AG09319 (cell line): ENCODE data around the gene GADD45A.
A peak's percentile ranks its signal among the peaks of the same experiment; 100 is the strongest.
"Not testable (repeated sequence)": the region's sequence is repeated elsewhere in the genome, so short reads cannot be mapped to it uniquely, and the experiment has no call there.

Experiments
- DNase-seq: peaks from one replicate; pipeline ENCODE4 v3.0.0-alpha.2; 2010; ENCODE audit warnings: low read depth; ENCODE audit errors: extremely low read depth
- TF ChIP-seq, protein P1 (sequence below): IDR thresholded peaks from 2 replicates; pipeline ENCODE4 v1.5.1; 2011; ENCODE audit warnings: low read depth, mild to moderate bottlenecking, inconsistent platforms, low read length, moderate library complexity

Gene GADD45A

DNA sequence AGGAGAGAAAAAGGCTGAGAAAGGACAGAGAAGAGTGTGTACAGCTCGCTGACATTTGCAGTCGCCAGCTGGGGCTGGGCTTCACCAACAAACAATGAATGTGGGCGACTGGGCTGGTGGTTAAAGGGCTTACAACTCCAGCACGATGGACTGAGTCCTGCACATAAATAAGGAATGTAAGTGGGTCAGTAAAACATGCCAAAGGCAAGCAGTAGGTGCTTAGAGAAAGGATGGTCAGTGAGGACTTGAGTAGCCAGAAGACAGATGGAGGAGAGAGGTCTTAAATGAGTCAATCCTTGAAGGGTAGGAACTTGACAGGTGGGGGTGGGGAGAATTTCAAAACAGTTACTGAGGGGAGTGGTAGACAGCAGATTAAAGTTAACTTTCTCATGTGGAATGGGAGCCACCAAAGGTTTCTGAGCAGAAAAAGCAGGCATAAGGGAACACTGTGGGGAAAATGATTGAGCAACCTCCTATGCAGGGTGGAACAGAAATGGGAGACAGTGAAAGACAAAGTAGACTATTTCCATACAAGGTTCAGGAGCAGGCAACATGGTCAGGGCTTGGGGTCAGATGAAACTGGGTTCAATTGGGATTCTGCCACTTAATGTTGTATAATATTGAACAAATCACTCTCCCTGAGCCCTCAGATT, 37.4 kb downstream of the GADD45A start:
- no peak for DNase-seq
- TF ChIP-seq, protein P1, sequence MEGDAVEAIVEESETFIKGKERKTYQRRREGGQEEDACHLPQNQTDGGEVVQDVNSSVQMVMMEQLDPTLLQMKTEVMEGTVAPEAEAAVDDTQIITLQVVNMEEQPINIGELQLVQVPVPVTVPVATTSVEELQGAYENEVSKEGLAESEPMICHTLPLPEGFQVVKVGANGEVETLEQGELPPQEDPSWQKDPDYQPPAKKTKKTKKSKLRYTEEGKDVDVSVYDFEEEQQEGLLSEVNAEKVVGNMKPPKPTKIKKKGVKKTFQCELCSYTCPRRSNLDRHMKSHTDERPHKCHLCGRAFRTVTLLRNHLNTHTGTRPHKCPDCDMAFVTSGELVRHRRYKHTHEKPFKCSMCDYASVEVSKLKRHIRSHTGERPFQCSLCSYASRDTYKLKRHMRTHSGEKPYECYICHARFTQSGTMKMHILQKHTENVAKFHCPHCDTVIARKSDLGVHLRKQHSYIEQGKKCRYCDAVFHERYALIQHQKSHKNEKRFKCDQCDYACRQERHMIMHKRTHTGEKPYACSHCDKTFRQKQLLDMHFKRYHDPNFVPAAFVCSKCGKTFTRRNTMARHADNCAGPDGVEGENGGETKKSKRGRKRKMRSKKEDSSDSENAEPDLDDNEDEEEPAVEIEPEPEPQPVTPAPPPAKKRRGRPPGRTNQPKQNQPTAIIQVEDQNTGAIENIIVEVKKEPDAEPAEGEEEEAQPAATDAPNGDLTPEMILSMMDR = no peak

DNA sequence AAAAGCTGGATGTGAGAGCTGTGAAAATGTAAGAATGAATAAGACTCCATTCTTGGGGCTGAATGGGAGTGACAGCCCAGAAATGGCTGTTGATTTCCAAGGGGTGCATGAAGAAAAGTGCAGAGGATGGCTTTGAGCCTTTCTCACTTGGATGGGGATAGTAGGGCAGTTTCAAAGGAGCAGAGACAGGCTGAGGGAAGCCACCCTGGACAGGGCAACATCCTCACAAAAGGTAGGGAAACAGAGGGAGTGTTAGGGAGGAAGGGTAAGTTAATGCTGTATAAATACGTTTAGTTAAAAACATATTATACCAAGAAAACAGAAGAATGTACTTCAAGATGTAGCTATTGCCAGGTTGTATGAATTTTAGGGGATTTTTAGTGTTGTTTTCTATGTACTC, 38.1 kb downstream of the GADD45A start:
- no peak for DNase-seq
- TF ChIP-seq, protein P1 = no peak

DNA sequence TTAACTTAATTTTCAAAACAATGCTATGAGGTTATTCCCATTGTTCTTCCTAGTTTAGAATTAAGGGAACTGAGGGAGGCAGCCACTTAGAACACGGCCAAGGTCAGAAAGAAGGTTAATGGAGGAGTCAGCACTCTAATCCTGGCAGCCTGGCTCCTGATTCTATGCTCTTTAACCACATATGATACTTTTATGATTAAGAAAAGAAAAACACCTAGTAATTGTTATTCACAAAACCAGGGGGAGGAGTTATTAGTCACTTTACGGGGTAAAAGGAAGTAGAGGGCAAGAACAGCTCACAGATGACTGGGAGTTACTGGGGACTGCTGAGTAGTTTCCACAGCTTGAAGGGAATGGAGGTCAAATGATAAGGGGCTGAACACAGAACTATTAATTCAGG, 38.6 kb downstream of the GADD45A start:
- TF ChIP-seq, protein P1 = no peak
- no peak for DNase-seq

DNA sequence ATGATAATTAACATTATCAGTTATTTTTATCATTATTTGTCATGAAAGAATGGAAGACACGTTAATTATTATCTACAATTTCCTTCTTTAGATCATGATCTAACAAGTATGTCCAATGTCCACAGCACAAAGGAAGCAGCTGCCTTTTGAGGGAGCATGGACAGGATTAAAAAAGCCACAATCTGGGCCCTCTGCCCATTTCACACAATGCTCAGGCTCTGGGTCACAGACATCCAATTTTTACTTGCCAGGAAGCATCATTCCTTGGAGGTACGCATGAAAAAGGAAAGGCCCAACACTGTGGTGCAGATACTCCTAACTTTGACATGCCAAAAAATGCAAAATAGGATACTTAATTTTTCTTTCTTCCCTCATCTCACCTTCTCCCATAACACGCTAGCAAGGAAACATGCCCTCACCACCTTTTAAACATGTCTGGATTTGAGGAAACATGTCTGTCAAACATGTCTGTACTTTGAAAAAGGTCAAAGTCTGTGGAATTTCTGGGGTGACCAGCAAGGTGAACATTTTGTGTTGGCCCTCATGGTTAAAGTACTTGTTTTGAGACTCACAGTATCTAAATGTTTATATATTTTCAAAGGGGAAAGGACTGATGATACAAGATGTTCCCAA, 40.0 kb downstream of the GADD45A start:
- peak; percentile 64 for DNase-seq

DNA sequence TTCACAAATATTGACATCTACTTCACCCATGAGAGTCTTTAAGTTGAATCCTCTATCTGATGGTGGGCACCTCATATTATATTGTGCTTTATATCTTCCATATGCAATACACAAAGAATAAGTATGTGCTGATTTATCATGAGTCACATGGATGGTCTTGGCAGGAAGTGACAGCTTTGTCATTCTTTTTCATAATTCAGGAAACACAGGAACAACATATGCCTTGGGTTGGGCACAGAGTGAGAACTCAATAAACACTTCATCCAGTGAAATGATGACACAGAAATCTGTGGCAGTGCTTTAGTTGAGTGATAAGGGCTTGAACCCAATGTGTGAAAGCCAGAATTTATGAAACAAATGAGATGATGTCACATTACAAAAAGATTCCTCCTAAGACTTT, 41.2 kb downstream of the GADD45A start:
- TF ChIP-seq, protein P1 = no peak
- DNase-seq = no peak

More for the DNA sequence above, 40.0 kb downstream of the GADD45A start:
- TF ChIP-seq, protein P1 = no peak

DNA sequence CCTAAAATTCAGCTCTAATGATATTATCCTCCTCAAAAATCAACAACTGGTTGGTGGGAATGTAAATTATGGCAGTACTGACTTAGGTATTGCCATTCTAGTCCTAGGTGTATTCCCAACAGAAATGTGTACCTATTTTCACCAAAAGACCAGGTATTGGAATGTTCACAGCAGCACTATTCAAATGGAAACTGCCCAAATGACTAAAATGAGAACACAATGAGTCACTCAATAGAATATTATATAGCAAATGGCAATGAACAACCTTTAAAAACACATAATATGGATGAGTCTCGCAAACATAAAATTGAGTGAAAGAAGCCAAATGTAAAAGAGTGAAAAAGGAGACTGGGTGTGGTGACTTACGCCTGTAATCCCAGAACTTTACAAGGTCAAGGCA, 44.9 kb downstream of the GADD45A start:
- TF ChIP-seq, protein P1 = no peak
- DNase-seq = no peak

DNA sequence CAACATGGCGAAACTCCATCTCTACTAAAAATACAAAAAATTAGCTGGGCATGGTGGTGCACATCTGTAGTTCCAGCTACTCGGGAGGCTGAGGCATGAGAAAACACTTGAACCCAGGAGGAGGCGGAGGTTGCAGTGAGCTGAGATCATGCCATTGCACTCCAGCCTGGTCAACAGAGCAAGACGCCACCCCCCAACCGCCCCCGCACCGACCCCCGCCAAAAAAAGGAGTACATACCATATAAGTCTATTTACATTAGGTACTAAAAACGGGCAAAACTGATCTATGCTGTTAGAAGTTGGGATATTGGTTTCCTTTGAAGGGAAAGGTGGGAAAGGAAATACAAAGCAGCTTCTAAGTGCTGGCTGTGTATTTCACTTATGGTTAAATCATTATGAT, 45.3 kb downstream of the GADD45A start:
- not testable (repeated sequence) for DNase-seq

DNA sequence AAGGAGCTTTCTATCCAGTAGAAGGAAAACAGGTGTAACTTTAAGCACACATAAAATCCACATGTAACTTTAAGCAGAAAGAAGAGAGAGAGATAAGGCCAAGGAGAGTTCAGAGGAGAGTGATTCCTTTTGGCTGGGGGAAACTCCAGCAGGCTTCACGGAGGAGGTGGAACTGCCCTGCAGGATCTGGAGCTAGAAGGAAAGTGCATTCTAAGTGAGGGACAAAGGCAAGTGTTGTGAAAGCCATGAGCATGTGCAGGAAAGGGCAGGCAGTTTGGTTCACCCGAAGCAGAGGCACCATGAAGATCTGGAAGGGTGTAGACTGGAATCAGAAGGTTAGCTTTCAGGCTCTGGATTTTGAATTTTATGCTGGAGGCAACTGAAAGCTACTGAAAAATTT, 46.3 kb downstream of the GADD45A start:
- TF ChIP-seq, protein P1 = no peak
- DNase-seq = no peak
